ENCODE results near the gene COL9A2.

The COL9A2 gene

GRCh38 chr1:40316595-40317393 lies at the start of gene COL9A2:
TSS of gene COL9A2 (minus strand) at chr1:40317286. CDS start at chr1:40317197, 89 bp downstream.
- no peaks in the 10 kb centered on the region for H4K20me1 ChIP-seq
- peak within 1 kb of the TSS; percentile 47 to 70 (median 60) for H3K4me3 ChIP-seq
- no peaks in the 10 kb centered on the region for H3K36me3 ChIP-seq
- H3K27me3 ChIP-seq: peaks cover 25 to 32% (median 27%) of the 10 kb centered on the region in 11 experiments
- no peaks in the 10 kb centered on the region for H3K9me3 ChIP-seq (replicated peaks in 1 of 11)
- peak within 1 kb of the TSS in 9 of 11 experiments; percentile 67 to 86 (median 79); a peak in 18 of 22 replicates for H3K27ac ChIP-seq
- no peak for TF ChIP-seq Cebpa-rat (IDR thresholded peaks at IDR 0.05)
- peak within 1 kb of the TSS; percentile 86 to 99 (median 97) for H3K4me2 ChIP-seq
- H3K4me1 ChIP-seq: peaks cover 47 to 65% (median 53%) of the 10 kb centered on the region in 10 experiments
- H3K9ac ChIP-seq: peak within 1 kb of the TSS; percentile 59 to 78 (median 73)

- no peak for TF ChIP-seq Cebpa-rat (IDR thresholded peaks at IDR 0.05)
- no peak overlapping the region for H3K27ac ChIP-seq
- H3K4me2 ChIP-seq: peak overlapping the region in 1 of 11 experiments; percentile 29; a peak in 2 of 22 replicates
- H3K9ac ChIP-seq: no peak overlapping the region
- H3K27me3 ChIP-seq: no peaks in the 10 kb centered on the region
- peaks cover 9 to 30% (median 20%) of the 10 kb centered on the region in 11 experiments for H3K9me3 ChIP-seq (replicated peaks in 1 of 11)
- peaks cover 0 to 21% (median 0%) of the 10 kb centered on the region in 11 experiments; a peak in 2 of 22 replicates for H4K20me1 ChIP-seq
- H3K4me3 ChIP-seq: no peak overlapping the region
- peaks cover 0 to 65% (median 0%) of the 10 kb centered on the region in 11 experiments; a peak in 5 of 22 replicates for H3K36me3 ChIP-seq
- H3K4me1 ChIP-seq: peaks cover 0 to 33% (median 0%) of the 10 kb centered on the region in 10 experiments; a peak in 5 of 20 replicates
Measured at GRCh38 chr1:40363721-40364120, 46.6 kb upstream of the COL9A2 start.

DNA sequence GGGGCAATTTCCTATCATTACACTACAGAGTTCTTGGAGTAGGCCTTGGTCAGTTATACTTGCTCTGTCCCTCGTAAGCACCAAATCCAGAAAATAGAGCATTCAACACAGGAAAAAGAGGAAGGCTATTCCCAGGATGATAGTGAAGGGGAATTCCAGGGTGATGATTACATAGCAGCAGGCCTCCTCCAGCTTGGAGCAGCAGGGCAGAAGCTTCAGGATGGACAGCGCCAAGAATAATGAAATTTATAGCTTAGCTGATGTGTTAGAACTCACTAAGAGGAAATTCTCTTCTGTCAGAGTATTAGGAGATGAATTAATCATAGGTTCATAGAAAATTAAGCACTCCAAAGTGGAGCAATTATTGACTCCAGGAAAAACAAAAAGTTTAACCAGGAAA lies 45.6 kb upstream of the COL9A2 start:
- TF ChIP-seq Cebpa-rat (IDR thresholded peaks at IDR 0.05): no peak
- peaks cover 0 to 33% (median 0%) of the 10 kb centered on the region in 10 experiments; a peak in 5 of 20 replicates for H3K4me1 ChIP-seq
- peak overlapping the region in 1 of 11 experiments; percentile 68; a peak in 1 of 22 replicates for H3K4me2 ChIP-seq
- H4K20me1 ChIP-seq: peaks cover 0 to 21% (median 0%) of the 10 kb centered on the region in 11 experiments; a peak in 2 of 22 replicates
- peaks cover 19 to 40% (median 31%) of the 10 kb centered on the region in 11 experiments for H3K9me3 ChIP-seq (replicated peaks in 1 of 11)
- no peak overlapping the region for H3K27ac ChIP-seq
- H3K4me3 ChIP-seq: no peak overlapping the region
- H3K9ac ChIP-seq: no peak overlapping the region
- no peaks in the 10 kb centered on the region for H3K27me3 ChIP-seq
- peaks cover 0 to 75% (median 0%) of the 10 kb centered on the region in 11 experiments; a peak in 6 of 22 replicates for H3K36me3 ChIP-seq

- H3K36me3 ChIP-seq: peaks cover 0 to 80% (median 0%) of the 10 kb centered on the region in 11 experiments; a peak in 6 of 22 replicates
- H3K9me3 ChIP-seq (replicated peaks in 1 of 11): peaks cover 24 to 45% (median 36%) of the 10 kb centered on the region in 11 experiments
- no peak overlapping the region for H3K27ac ChIP-seq
- H3K4me3 ChIP-seq: no peak overlapping the region
- peak overlapping the region in 2 of 11 experiments; percentile 62 to 68; a peak in 3 of 22 replicates for H3K4me2 ChIP-seq
- TF ChIP-seq Cebpa-rat (IDR thresholded peaks at IDR 0.05): no peak
- peaks cover 0 to 21% (median 0%) of the 10 kb centered on the region in 11 experiments; a peak in 2 of 22 replicates for H4K20me1 ChIP-seq
- no peak overlapping the region for H3K9ac ChIP-seq
- H3K27me3 ChIP-seq: no peaks in the 10 kb centered on the region
- H3K4me1 ChIP-seq: peaks cover 0 to 35% (median 0%) of the 10 kb centered on the region in 10 experiments; a peak in 5 of 20 replicates
Measured at GRCh38 chr1:40362199-40362598, 45.1 kb upstream of the COL9A2 start.

DNA sequence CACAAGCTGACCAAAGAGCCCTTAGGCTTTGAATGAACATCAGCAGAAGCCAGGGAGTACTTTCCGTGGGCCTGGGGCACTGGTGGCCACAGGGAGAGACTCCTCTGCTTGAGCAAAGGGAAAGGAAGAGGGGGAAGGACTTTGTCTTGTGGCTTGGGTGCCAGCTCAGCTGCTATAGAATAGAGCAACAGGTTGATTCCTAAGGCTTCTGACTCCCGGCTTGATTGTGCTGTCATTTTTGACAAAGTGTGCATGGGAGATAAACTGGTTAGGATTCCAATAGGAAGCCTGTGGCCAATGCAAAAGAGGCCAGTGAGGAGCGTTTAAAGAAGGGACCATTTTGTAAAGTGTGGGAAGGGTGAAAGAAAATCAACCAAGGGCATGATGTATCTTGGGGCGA lies 44.6 kb upstream of the COL9A2 start:
- no peak for TF ChIP-seq Cebpa-rat (IDR thresholded peaks at IDR 0.05)
- Histone ChIP-seq H3K4me3 (no peak overlapping the region), H4K20me1 (peaks cover 0 to 21% (median 0%) of the 10 kb centered on the region in 11 experiments; a peak in 2 of 22 replicates), H3K9me3 (replicated peaks in 1 of 11) (peaks cover 30 to 47% (median 39%) of the 10 kb centered on the region in 11 experiments), H3K9ac (peak overlapping the region in 1 of 11 experiments; percentile 31; a peak in 1 of 22 replicates), H3K27me3 (no peaks in the 10 kb centered on the region), H3K27ac (no peak overlapping the region), H3K4me2 (peak overlapping the region in 3 of 11 experiments; percentile 23 to 68 (median 62); a peak in 5 of 22 replicates), H3K36me3 (peaks cover 0 to 82% (median 0%) of the 10 kb centered on the region in 11 experiments; a peak in 6 of 22 replicates), H3K4me1 (peaks cover 0 to 41% (median 0%) of the 10 kb centered on the region in 10 experiments; a peak in 6 of 20 replicates)

- Histone ChIP-seq H4K20me1 (peaks cover 0 to 21% (median 0%) of the 10 kb centered on the region in 11 experiments; a peak in 2 of 22 replicates), H3K27me3 (no peaks in the 10 kb centered on the region), H3K4me3 (no peak overlapping the region), H3K9ac (peak overlapping the region in 1 of 11 experiments; percentile 31; a peak in 1 of 22 replicates), H3K27ac (no peak overlapping the region), H3K9me3 (replicated peaks in 1 of 11) (peaks cover 30 to 47% (median 39%) of the 10 kb centered on the region in 11 experiments), H3K4me2 (peak overlapping the region in 3 of 11 experiments; percentile 23 to 68 (median 62); a peak in 5 of 22 replicates), H3K36me3 (peaks cover 0 to 82% (median 0%) of the 10 kb centered on the region in 11 experiments; a peak in 6 of 22 replicates), H3K4me1 (peaks cover 0 to 45% (median 0%) of the 10 kb centered on the region in 10 experiments; a peak in 6 of 20 replicates)
- TF ChIP-seq Cebpa-rat (IDR thresholded peaks at IDR 0.05): no peak
Measured at GRCh38 chr1:40361201-40361600, 44.1 kb upstream of the COL9A2 start.

- Histone ChIP-seq H3K9me3 (replicated peaks in 1 of 11) (peaks cover 30 to 47% (median 39%) of the 10 kb centered on the region in 11 experiments), H3K27me3 (no peaks in the 10 kb centered on the region), H3K4me1 (peaks cover 0 to 51% (median 0%) of the 10 kb centered on the region in 10 experiments; a peak in 6 of 20 replicates), H3K36me3 (peaks cover 0 to 82% (median 0%) of the 10 kb centered on the region in 11 experiments; a peak in 6 of 22 replicates), H3K4me3 (no peak overlapping the region), H4K20me1 (peaks cover 0 to 21% (median 0%) of the 10 kb centered on the region in 11 experiments; a peak in 2 of 22 replicates), H3K9ac (no peak overlapping the region), H3K27ac (no peak overlapping the region), H3K4me2 (peak overlapping the region in 3 of 11 experiments; percentile 23 to 68 (median 62); a peak in 4 of 22 replicates)
- TF ChIP-seq Cebpa-rat (IDR thresholded peaks at IDR 0.05): no peak
Measured at GRCh38 chr1:40360631-40361030, 43.5 kb upstream of the COL9A2 start.

- Histone ChIP-seq H3K27me3 (no peaks in the 10 kb centered on the region), H3K36me3 (peaks cover 0 to 58% (median 0%) of the 10 kb centered on the region in 11 experiments; a peak in 6 of 22 replicates), H4K20me1 (peaks cover 0 to 21% (median 0%) of the 10 kb centered on the region in 11 experiments; a peak in 2 of 22 replicates), H3K4me2 (no peak overlapping the region), H3K9me3 (replicated peaks in 1 of 11) (peaks cover 30 to 45% (median 39%) of the 10 kb centered on the region in 11 experiments), H3K4me3 (0 out of 20 replicates have a peak overlapping the region, but pooled peaks of 1 of the 10 experiments have one; percentile 6), H3K27ac (0 out of 22 replicates have a peak overlapping the region, but pooled peaks of 1 of the 11 experiments have one; percentile 59), H3K9ac (no peak overlapping the region), H3K4me1 (peaks cover 0 to 72% (median 0%) of the 10 kb centered on the region in 10 experiments; a peak in 6 of 20 replicates)
- TF ChIP-seq Cebpa-rat (IDR thresholded peaks at IDR 0.05): no peak
Measured at GRCh38 chr1:40357625-40358024, 40.5 kb upstream of the COL9A2 start.
